NCI-H446 (cell line): ENCODE results near the gene ARHGAP35.
"Not testable (repeated sequence)": the region's sequence is repeated elsewhere in the genome, so short reads cannot be mapped to it uniquely, and the experiment has no call there.

ENCODE experiments used
- DNase-seq, 2 experiments: peaks; one replicate each; lab custom pipeline; 2025; lab: John Stamatoyannopoulos, UW

The ARHGAP35 gene

GRCh38 chr19:46844067-46844489 lies 16.7 kb upstream of the ARHGAP35 start:
- no peak for DNase-seq

- DNase-seq, result no peak
Observed at GRCh38 chr19:46845959-46846459, 14.8 kb upstream of the ARHGAP35 start.

- no peak for DNase-seq
Observed at GRCh38 chr19:46847528-46847927, 13.3 kb upstream of the ARHGAP35 start.

- no peak for DNase-seq
Observed at GRCh38 chr19:46848389-46848788, 12.4 kb upstream of the ARHGAP35 start.

- no peak for DNase-seq
Observed at GRCh38 chr19:46849610-46850009, 11.2 kb upstream of the ARHGAP35 start.

- peak; percentile 99 for DNase-seq
Observed at GRCh38 chr19:46850228-46851203, 10.3 kb upstream of the ARHGAP35 start, which contains the start of gene AP2S1. AP2S1 (minus strand) TSS chr19:46850846; CDS start chr19:46850766, 80 bp downstream.

- DNase-seq, result no peak
Observed at GRCh38 chr19:46852830-46853229, 8.0 kb upstream of the ARHGAP35 start.

GRCh38 chr19:46854698-46855097 lies 6.1 kb upstream of the ARHGAP35 start:
- not testable (repeated sequence) for DNase-seq

GRCh38 chr19:46856062-46857022 lies 4.5 kb upstream of the ARHGAP35 start:
- DNase-seq, result peak; percentile 68 to 91

GRCh38 chr19:46859637-46860124 lies 1.1 kb upstream of the ARHGAP35 start:
- DNase-seq, result peak; percentile 95 to 98

GRCh38 chr19:46860125-46860845 lies 512 bp upstream of the ARHGAP35 start:
- DNase-seq, result peak; percentile 99

GRCh38 chr19:46861691-46862502 lies 1.1 kb downstream of the ARHGAP35 start:
- no peak for DNase-seq

GRCh38 chr19:46862503-46862834 lies 1.7 kb downstream of the ARHGAP35 start:
- DNase-seq, result no peak

GRCh38 chr19:46862974-46863632 lies 2.3 kb downstream of the ARHGAP35 start:
- DNase-seq, result no peak

- DNase-seq, result peak in 1 of 2 experiments; percentile 55
Observed at GRCh38 chr19:46863818-46864629, 3.2 kb downstream of the ARHGAP35 start.

- DNase-seq, result no peak
Observed at GRCh38 chr19:46866407-46867136, 5.8 kb downstream of the ARHGAP35 start.

- DNase-seq, result no peak
Observed at GRCh38 chr19:46867170-46867569, 6.4 kb downstream of the ARHGAP35 start.
